ENCODE data around the gene WIF1.
A peak's percentile ranks its signal among the peaks of the same experiment; 100 is the strongest.

DNA sequence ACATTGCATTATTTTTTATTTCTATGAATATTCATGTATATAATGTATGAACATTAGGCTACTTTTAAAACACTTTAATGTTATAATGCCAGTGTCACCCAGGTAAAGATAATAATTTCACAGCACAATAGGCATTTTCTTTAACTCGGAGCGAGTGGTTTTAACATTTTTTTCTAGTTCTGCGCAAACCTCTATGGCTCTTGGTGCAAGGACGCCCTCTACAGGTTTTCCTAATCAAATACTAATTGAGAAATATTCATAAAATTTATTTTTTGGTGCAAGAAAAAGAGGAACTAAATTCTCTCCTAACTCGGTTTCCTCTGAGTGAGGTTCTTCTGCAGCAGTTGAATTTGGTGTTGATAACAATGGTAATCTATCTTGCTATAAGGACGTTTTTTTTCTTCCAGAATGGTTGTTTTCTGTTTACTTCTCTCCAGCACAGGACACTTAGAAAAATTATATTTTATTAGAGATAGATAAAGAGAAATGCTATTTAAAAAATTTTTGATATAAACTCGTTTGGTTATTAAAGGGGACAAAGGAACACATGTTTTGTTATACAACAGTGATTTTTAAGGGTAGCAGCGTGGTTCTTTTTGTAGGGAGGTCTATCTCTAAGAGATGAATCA, 2.4 kb upstream of the WIF1 start:
- TF ChIP-seq POLR2AphosphoS5 (IDR thresholded peaks at IDR 0.05) = no peak
- TF ChIP-seq, protein P1, sequence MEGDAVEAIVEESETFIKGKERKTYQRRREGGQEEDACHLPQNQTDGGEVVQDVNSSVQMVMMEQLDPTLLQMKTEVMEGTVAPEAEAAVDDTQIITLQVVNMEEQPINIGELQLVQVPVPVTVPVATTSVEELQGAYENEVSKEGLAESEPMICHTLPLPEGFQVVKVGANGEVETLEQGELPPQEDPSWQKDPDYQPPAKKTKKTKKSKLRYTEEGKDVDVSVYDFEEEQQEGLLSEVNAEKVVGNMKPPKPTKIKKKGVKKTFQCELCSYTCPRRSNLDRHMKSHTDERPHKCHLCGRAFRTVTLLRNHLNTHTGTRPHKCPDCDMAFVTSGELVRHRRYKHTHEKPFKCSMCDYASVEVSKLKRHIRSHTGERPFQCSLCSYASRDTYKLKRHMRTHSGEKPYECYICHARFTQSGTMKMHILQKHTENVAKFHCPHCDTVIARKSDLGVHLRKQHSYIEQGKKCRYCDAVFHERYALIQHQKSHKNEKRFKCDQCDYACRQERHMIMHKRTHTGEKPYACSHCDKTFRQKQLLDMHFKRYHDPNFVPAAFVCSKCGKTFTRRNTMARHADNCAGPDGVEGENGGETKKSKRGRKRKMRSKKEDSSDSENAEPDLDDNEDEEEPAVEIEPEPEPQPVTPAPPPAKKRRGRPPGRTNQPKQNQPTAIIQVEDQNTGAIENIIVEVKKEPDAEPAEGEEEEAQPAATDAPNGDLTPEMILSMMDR (IDR thresholded peaks at IDR 0.05) = peak; percentile 15 to 70 (median 49)
